MM.1S (cell line): Measurements from ENCODE around the gene CPXM2.

Experiments used
- DNase-seq: peaks from one replicate; pipeline ENCODE4 v3.0.0-alpha.2; 2015
- H2AFZ ChIP-seq: fragments of 300-600 bp; sonication (generic); 2 replicates; pipeline ENCODE4 v1.6.0; 2016; ENCODE audit warnings: antibody characterized with exemption, low read length
- H3F3A ChIP-seq: fragments of 300-600 bp; sonication (generic); 2 replicates; pipeline ENCODE4 v1.6.1; 2016; ENCODE audit warnings: mild to moderate bottlenecking, antibody characterized with exemption, low read length, moderate library complexity, mixed read lengths; ENCODE audit not compliant: insufficient read depth
- H3K27ac ChIP-seq: fragments of 300-600 bp; sonication (generic); 2 replicates; pipeline ENCODE4 v1.5.1; 2016; ENCODE audit warnings: mild to moderate bottlenecking, low read length
- H3K27me3 ChIP-seq: fragments of 300-600 bp; sonication (generic); replicated peaks from 2 replicates; pipeline ENCODE4 v1.6.0; 2016; ENCODE audit warnings: low read length; ENCODE audit not compliant: insufficient read depth
- H3K36me3 ChIP-seq: fragments of 300-600 bp; sonication (generic); replicated peaks from 2 replicates; pipeline ENCODE4 v1.6.1; 2016; ENCODE audit warnings: mild to moderate bottlenecking, low read length, mixed read lengths; ENCODE audit not compliant: insufficient read depth
- H3K4me1 ChIP-seq: fragments of 300-600 bp; sonication (generic); 2 replicates; pipeline ENCODE4 v1.6.1; 2016; ENCODE audit warnings: low read length, mixed read lengths
- H3K4me2 ChIP-seq: fragments of 300-600 bp; sonication (generic); 2 replicates; pipeline ENCODE4 v1.6.0; 2016; ENCODE audit warnings: low read depth, low read length
- H3K4me3 ChIP-seq: fragments of 300-600 bp; sonication (generic); 2 replicates; pipeline ENCODE4 v1.5.1; 2016; ENCODE audit warnings: low read length, mixed read lengths
- H3K79me2 ChIP-seq: fragments of 300-600 bp; sonication (generic); 2 replicates; pipeline ENCODE4 v1.6.1; 2016; ENCODE audit warnings: mixed run types, low read length, mixed read lengths
- H3K9ac ChIP-seq: fragments of 300-600 bp; sonication (generic); 2 replicates; pipeline ENCODE4 v1.6.1; 2016; ENCODE audit warnings: low read length, mixed read lengths
- H3K9me2 ChIP-seq: fragments of 300-600 bp; sonication (generic); replicated peaks from 2 replicates; pipeline ENCODE4 v1.6.1; 2016; ENCODE audit warnings: mild to moderate bottlenecking, low read length, mixed read lengths; ENCODE audit not compliant: insufficient read depth
- H3K9me3 ChIP-seq: fragments of 300-600 bp; sonication (generic); replicated peaks from 2 replicates; pipeline ENCODE4 v1.6.1; 2016; ENCODE audit warnings: mild to moderate bottlenecking, low read length, mixed read lengths; ENCODE audit not compliant: insufficient read depth
- H4K20me1 ChIP-seq: fragments of 300-600 bp; sonication (generic); 2 replicates; pipeline ENCODE4 v1.6.1; 2016; ENCODE audit warnings: mild to moderate bottlenecking, low read length, moderate library complexity, mixed read lengths; ENCODE audit not compliant: insufficient read depth
- EZH2 ChIP-seq: fragments of 300-600 bp; sonication (generic); optimal IDR thresholded peaks from 2 replicates; pipeline ENCODE3; 2017; ENCODE audit warnings: low read depth, mild to moderate bottlenecking, antibody characterized with exemption, low read length, mixed read lengths
- EZH2phosphoT487 ChIP-seq: fragments of 300-600 bp; sonication (generic); IDR thresholded peaks from 2 replicates; pipeline ENCODE4 v1.6.1; 2018; ENCODE audit warnings: antibody characterized with exemption, low read length
- TF ChIP-seq, protein P1 (sequence below): fragments of 300-600 bp; sonication (generic); IDR thresholded peaks from 2 replicates; pipeline ENCODE4 v1.5.1; 2016; ENCODE audit warnings: antibody characterized with exemption, low read length, mixed read lengths

CPXM2 gene

DNA sequence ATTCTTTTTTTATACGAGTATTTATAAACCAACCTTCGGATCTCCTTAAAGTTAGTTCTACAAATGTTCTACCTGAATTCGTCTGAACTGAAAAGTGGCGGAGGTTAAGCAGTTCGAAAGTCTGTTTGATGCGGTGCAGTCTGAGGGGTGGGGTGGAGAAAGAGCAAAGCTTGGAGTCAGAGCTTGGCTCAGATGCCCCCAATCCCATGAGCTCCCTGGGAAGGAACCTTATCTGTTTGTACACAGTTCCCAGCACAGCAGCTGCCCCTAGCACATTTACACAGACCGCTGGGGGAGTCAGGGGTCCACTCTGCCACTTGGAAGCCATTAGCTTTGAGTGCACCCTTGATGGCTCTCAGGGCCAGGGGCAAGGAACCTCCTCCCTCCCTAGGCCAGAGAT lies 30.8 kb downstream of the CPXM2 start:
- peaks cover 23% of the 10 kb centered on the region for H3K4me1 ChIP-seq

DNA sequence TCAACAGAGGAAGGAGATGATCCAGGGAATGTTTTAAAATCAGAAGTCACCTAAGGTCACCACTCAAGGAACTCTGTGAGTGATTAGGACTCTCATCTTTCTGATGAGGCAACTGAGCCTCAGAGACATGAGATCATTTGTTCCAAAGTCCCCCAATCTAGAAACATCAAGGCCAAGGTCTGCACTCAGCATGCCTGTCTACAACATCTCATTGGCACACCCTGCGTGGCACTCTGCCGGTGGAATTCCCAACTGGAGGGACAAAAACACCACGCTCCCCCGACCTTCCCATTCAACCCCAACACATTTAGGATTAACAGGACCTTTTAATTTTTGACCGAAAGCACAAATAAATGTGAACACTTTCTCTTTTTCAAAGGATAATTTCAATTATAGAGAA lies 31.4 kb downstream of the CPXM2 start:
- Histone ChIP-seq H3K9me2 (no peaks in the 10 kb centered on the region), H2AFZ (no peak overlapping the region), H3K9ac (no peak overlapping the region), H3K27ac (no peak overlapping the region), H4K20me1 (no peaks in the 10 kb centered on the region), H3K4me3 (no peak overlapping the region), H3K36me3 (no peaks in the 10 kb centered on the region), H3F3A (no peaks in the 10 kb centered on the region), H3K79me2 (no peaks in the 10 kb centered on the region), H3K4me1 (peaks cover 23% of the 10 kb centered on the region), H3K4me2 (no peak overlapping the region), H3K9me3 (no peaks in the 10 kb centered on the region), H3K27me3 (no peaks in the 10 kb centered on the region)
- TF ChIP-seq EZH2 = no peak
- TF ChIP-seq EZH2phosphoT487 = no peak
- TF ChIP-seq, protein P1, sequence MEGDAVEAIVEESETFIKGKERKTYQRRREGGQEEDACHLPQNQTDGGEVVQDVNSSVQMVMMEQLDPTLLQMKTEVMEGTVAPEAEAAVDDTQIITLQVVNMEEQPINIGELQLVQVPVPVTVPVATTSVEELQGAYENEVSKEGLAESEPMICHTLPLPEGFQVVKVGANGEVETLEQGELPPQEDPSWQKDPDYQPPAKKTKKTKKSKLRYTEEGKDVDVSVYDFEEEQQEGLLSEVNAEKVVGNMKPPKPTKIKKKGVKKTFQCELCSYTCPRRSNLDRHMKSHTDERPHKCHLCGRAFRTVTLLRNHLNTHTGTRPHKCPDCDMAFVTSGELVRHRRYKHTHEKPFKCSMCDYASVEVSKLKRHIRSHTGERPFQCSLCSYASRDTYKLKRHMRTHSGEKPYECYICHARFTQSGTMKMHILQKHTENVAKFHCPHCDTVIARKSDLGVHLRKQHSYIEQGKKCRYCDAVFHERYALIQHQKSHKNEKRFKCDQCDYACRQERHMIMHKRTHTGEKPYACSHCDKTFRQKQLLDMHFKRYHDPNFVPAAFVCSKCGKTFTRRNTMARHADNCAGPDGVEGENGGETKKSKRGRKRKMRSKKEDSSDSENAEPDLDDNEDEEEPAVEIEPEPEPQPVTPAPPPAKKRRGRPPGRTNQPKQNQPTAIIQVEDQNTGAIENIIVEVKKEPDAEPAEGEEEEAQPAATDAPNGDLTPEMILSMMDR = no peak
- DNase-seq = no peak

More for the DNA sequence above, 30.8 kb downstream of the CPXM2 start:
- Histone ChIP-seq H3K36me3 (no peaks in the 10 kb centered on the region), H4K20me1 (no peaks in the 10 kb centered on the region), H3K27ac (no peak overlapping the region), H2AFZ (no peak overlapping the region), H3K79me2 (no peaks in the 10 kb centered on the region), H3F3A (no peaks in the 10 kb centered on the region), H3K9me3 (no peaks in the 10 kb centered on the region), H3K4me3 (no peak overlapping the region), H3K9ac (no peak overlapping the region), H3K4me2 (no peak overlapping the region), H3K27me3 (no peaks in the 10 kb centered on the region), H3K9me2 (no peaks in the 10 kb centered on the region)
- no peak for TF ChIP-seq EZH2phosphoT487
- DNase-seq = no peak

DNA sequence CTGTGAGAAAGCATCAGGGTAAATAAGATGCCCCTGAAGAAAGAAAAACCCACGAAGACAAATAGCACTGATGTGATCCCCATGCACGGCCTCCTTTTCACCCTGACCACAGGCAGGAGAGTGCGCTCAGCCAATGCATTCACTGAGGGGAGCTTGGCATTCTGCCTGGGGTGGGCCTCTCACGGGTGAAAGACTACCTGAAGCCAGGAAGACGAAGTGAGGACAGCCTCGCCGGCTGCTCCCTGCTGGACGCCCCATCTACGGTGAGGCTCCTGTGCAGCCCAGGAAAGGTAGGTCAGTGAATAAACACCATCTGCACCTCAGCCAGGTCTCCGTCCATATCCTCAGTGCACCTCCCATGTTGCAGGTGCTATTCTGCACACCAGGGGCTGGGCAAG lies 32.0 kb downstream of the CPXM2 start:
- peak overlapping the region; percentile 47; the same call in 1 of the 2 replicates for H2AFZ ChIP-seq
- H4K20me1 ChIP-seq = no peaks in the 10 kb centered on the region
- H3K9me2 ChIP-seq = no peaks in the 10 kb centered on the region
- no peaks in the 10 kb centered on the region for H3F3A ChIP-seq
- no peaks in the 10 kb centered on the region for H3K27me3 ChIP-seq
- H3K4me2 ChIP-seq = no peak overlapping the region; the same call in 1 of the 2 replicates
- peaks cover 23% of the 10 kb centered on the region for H3K4me1 ChIP-seq
- TF ChIP-seq EZH2 = no peak
- TF ChIP-seq, protein P1 = no peak
- H3K27ac ChIP-seq = peak overlapping the region; percentile 31; the same call in 1 of the 2 replicates
- H3K9ac ChIP-seq = no peak overlapping the region
- H3K36me3 ChIP-seq = no peaks in the 10 kb centered on the region
- DNase-seq = no peak
- no peaks in the 10 kb centered on the region for H3K79me2 ChIP-seq
- no peak overlapping the region for H3K4me3 ChIP-seq
- H3K9me3 ChIP-seq = no peaks in the 10 kb centered on the region

DNA sequence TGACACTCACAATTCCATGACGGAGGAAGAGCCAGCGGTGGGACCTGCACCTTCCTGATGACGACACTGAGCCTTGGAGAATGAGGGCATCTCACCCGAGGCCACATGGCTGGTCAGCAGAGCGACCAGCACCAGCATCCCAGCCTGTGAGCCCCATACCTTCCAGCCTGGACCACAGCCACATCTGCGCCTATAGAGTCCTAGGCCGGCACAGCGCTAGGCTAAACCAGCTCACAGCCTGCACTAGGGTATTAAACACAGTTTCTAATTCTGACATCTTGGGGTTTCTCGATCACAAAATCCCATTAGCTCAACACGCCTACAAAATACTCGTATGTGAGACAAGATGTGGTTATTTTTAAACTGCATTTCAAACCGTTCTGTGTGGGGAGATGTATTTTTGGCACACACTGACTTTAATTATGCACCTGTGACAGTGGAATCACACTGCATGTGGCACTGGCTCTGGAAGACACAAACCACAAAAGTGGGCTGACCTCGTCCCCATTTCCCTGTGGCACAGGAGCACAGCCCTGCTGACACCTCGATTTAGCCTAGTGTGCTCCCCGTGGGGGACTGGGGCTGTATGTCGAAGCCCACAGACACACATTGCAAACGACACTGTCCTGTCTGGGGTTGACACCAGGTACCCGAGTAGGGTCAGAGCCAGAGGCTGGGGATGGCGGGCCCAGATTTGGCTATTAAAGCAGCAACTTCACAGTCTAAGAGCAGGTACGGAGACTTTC lies 32.5 kb downstream of the CPXM2 start:
- Histone ChIP-seq H3K79me2 (no peaks in the 10 kb centered on the region), H3F3A (no peaks in the 10 kb centered on the region), H3K36me3 (no peaks in the 10 kb centered on the region), H2AFZ (peak overlapping the region; percentile 47; the same call in 1 of the 2 replicates), H3K9me3 (no peaks in the 10 kb centered on the region), H3K4me3 (no peak overlapping the region), H4K20me1 (no peaks in the 10 kb centered on the region), H3K27me3 (no peaks in the 10 kb centered on the region), H3K4me2 (peak overlapping the region; percentile 50), H3K9me2 (no peaks in the 10 kb centered on the region), H3K9ac (no peak overlapping the region), H3K27ac (peak overlapping the region; percentile 31; the same call in 1 of the 2 replicates), H3K4me1 (peaks cover 23% of the 10 kb centered on the region)
- TF ChIP-seq, protein P1 = no peak
- TF ChIP-seq EZH2 (no peak), EZH2phosphoT487 (no peak)
- peak; percentile 45 for DNase-seq
